Astrocyte (in vitro differentiated cells and primary cell): ENCODE data around the gene SLC4A5. TPM values are rescaled to one million over a fixed set of nuclear protein-coding genes. Genes with fewer than 3 reads are reported as not detected.

Experiments
- DNase-seq: peaks from one replicate; pipeline ENCODE4 v3.0.0-alpha.2; 2010; ENCODE audit warnings: low read depth
- FAIRE-seq: peaks from 2 replicates; lab custom pipeline; 2011; peaks lifted over from hg19 to GRCh38; lab: Jason Lieb, UNC
- H2AFZ ChIP-seq: 2 replicates; pipeline ENCODE4 v1.6.0; 2012; ENCODE audit warnings: low read depth, low read length, inconsistent platforms
- H3K27ac ChIP-seq: 2 replicates; pipeline ENCODE4 v1.5.1; 2011; ENCODE audit warnings: low read depth, low read length, inconsistent platforms
- H3K27me3 ChIP-seq: 2 replicates; pipeline ENCODE4 v1.6.0; 2011; ENCODE audit warnings: low read length, inconsistent platforms; ENCODE audit not compliant: insufficient read depth
- H3K36me3 ChIP-seq: 2 replicates; pipeline ENCODE4 v1.5.1; 2011; ENCODE audit warnings: low read length, inconsistent platforms; ENCODE audit not compliant: insufficient read depth
- H3K4me1 ChIP-seq: 2 replicates; pipeline ENCODE4 v1.5.1; 2011; ENCODE audit warnings: low read length, inconsistent platforms; ENCODE audit not compliant: insufficient read depth
- H3K4me2 ChIP-seq: 2 replicates; pipeline ENCODE4 v1.6.0; 2012; ENCODE audit warnings: low read length, inconsistent platforms
- H3K4me3 ChIP-seq: 2 replicates; pipeline ENCODE4 v1.5.1; 2011; ENCODE audit warnings: low read depth, mild to moderate bottlenecking, low read length, inconsistent platforms; ENCODE audit not compliant: insufficient read depth
- H3K79me2 ChIP-seq: 2 replicates; pipeline ENCODE4 v1.6.0; 2012; ENCODE audit warnings: mild to moderate bottlenecking, low read length, inconsistent platforms; ENCODE audit not compliant: insufficient read depth
- H3K9ac ChIP-seq: 2 replicates; pipeline ENCODE4 v1.6.0; 2012; ENCODE audit warnings: mild to moderate bottlenecking, low read length, inconsistent platforms
- H3K9me3 ChIP-seq: 2 replicates; pipeline ENCODE4 v1.5.1; 2012; ENCODE audit warnings: low read depth, mild to moderate bottlenecking, low read length, inconsistent platforms; ENCODE audit not compliant: insufficient read depth
- H4K20me1 ChIP-seq: 2 replicates; pipeline ENCODE4 v1.6.0; 2012; ENCODE audit warnings: low read length, inconsistent platforms; ENCODE audit not compliant: insufficient read depth
- H3K27ac Mint-ChIP-seq: one replicate; pipeline ENCODE4 v1.8.0; 2021; ENCODE audit warnings: mild to moderate bottlenecking, mixed read lengths; ENCODE audit not compliant: unreplicated experiment
- H3K27me3 Mint-ChIP-seq: one replicate; pipeline ENCODE4 v1.8.0; 2021; ENCODE audit warnings: low read depth, mixed read lengths; ENCODE audit not compliant: unreplicated experiment
- H3K36me3 Mint-ChIP-seq: one replicate; pipeline ENCODE4 v1.8.0; 2021; ENCODE audit warnings: low read depth, mixed read lengths; ENCODE audit not compliant: unreplicated experiment
- H3K4me1 Mint-ChIP-seq: one replicate; pipeline ENCODE4 v1.8.0; 2021; ENCODE audit warnings: low read depth, mixed read lengths; ENCODE audit not compliant: unreplicated experiment
- H3K4me3 Mint-ChIP-seq: one replicate; pipeline ENCODE4 v1.8.0; 2021; ENCODE audit warnings: mild to moderate bottlenecking, moderate library complexity, mixed read lengths; ENCODE audit not compliant: unreplicated experiment
- H3K9me3 Mint-ChIP-seq: one replicate; pipeline ENCODE4 v1.8.0; 2021; ENCODE audit warnings: mild to moderate bottlenecking, mixed read lengths; ENCODE audit not compliant: unreplicated experiment
- EZH2 ChIP-seq: IDR thresholded peaks from 2 replicates; pipeline ENCODE4 v1.6.1; 2012; ENCODE audit warnings: mild to moderate bottlenecking, low read length, inconsistent platforms; ENCODE audit not compliant: insufficient read depth
- total RNA-seq: library from RNA; stranded (reverse); gene quantifications from 2 replicates; pipeline ENCODE4 v1.2.1, GENCODE V29; 2021
- TF ChIP-seq, protein P1 (sequence below): IDR thresholded peaks from 2 replicates; pipeline ENCODE4 v1.5.1; 2011; ENCODE audit warnings: low read depth, mild to moderate bottlenecking, inconsistent platforms, low read length, moderate library complexity; ENCODE audit not compliant: insufficient read depth

SLC4A5 gene
- total RNA-seq, 1 donor from 2014 or later = 0.41 TPM

DNA sequence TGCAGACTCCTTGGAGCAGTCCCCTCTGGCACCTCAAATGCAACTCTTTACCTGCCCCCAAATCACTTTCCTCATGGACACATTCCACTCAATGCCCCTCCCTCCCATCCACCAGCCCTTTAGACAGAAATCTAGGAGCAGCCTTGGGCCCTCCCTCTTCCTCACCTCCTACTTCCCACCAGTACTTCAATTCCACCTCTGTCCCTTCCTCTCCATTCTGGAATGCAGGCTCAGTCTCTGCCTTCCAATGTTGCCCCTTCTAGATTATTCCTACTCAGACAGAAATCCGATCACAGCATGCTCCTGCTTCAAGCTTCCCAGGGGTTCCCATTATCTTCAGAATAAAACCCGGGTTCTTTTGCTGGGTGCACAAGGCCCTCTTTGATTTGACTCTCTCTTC, 82.7 kb downstream of the SLC4A5 start:
- no peak overlapping the region for H3K9ac ChIP-seq
- no peak overlapping the region for H3K27ac ChIP-seq
- Mint-ChIP-seq H3K36me3 (peaks cover 8% of the 10 kb centered on the region), H3K4me3 (no peak overlapping the region), H3K9me3 (no peaks in the 10 kb centered on the region), H3K27me3 (peaks cover 30% of the 10 kb centered on the region), H3K27ac (no peak overlapping the region), H3K4me1 (peaks cover 4% of the 10 kb centered on the region)
- no peaks in the 10 kb centered on the region for H3K27me3 ChIP-seq
- H3K36me3 ChIP-seq = no peaks in the 10 kb centered on the region
- H3K4me2 ChIP-seq = no peak overlapping the region
- TF ChIP-seq, protein P1, sequence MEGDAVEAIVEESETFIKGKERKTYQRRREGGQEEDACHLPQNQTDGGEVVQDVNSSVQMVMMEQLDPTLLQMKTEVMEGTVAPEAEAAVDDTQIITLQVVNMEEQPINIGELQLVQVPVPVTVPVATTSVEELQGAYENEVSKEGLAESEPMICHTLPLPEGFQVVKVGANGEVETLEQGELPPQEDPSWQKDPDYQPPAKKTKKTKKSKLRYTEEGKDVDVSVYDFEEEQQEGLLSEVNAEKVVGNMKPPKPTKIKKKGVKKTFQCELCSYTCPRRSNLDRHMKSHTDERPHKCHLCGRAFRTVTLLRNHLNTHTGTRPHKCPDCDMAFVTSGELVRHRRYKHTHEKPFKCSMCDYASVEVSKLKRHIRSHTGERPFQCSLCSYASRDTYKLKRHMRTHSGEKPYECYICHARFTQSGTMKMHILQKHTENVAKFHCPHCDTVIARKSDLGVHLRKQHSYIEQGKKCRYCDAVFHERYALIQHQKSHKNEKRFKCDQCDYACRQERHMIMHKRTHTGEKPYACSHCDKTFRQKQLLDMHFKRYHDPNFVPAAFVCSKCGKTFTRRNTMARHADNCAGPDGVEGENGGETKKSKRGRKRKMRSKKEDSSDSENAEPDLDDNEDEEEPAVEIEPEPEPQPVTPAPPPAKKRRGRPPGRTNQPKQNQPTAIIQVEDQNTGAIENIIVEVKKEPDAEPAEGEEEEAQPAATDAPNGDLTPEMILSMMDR = no peak
- TF ChIP-seq EZH2 = no peak
- no peaks in the 10 kb centered on the region for H4K20me1 ChIP-seq
- FAIRE-seq (no peak), DNase-seq (no peak)
- no peaks in the 10 kb centered on the region for H3K79me2 ChIP-seq
- H3K4me3 ChIP-seq = no peak overlapping the region
- no peaks in the 10 kb centered on the region for H3K9me3 ChIP-seq
- H2AFZ ChIP-seq = no peak overlapping the region
- no peaks in the 10 kb centered on the region for H3K4me1 ChIP-seq

DNA sequence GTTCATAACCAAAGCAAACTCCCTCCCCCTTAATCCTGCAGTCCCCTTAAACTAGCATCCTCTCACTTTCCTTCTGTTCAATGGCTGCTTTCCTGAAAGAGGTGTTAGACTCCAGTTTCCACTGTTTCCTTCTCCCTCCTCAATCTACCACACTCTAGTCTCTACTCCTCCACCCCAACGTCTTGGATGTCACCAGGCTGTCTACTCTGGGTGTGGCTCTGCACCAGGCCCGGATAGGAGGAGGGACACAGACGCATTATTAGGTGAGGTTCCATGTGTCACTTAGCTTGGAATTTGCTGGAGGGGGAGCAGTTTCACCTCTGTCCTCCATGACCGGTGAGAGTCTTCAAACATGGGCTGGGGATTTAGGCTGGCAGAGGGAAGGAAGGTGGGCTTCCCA, 83.5 kb downstream of the SLC4A5 start:
- H3K79me2 ChIP-seq = no peaks in the 10 kb centered on the region
- H4K20me1 ChIP-seq = no peaks in the 10 kb centered on the region
- H3K36me3 ChIP-seq = no peaks in the 10 kb centered on the region
- no peaks in the 10 kb centered on the region for H3K9me3 ChIP-seq
- H3K27ac ChIP-seq = no peak overlapping the region
- H3K4me1 ChIP-seq = no peaks in the 10 kb centered on the region
- H2AFZ ChIP-seq = no peak overlapping the region
- Mint-ChIP-seq H3K4me3 (no peak overlapping the region), H3K27ac (no peak overlapping the region), H3K36me3 (peaks cover 5% of the 10 kb centered on the region), H3K4me1 (peaks cover 4% of the 10 kb centered on the region), H3K27me3 (peaks cover 23% of the 10 kb centered on the region), H3K9me3 (no peaks in the 10 kb centered on the region)
- no peak for TF ChIP-seq EZH2
- TF ChIP-seq, protein P1 = no peak
- H3K4me2 ChIP-seq = no peak overlapping the region
- H3K9ac ChIP-seq = no peak overlapping the region
- H3K27me3 ChIP-seq = no peaks in the 10 kb centered on the region
- FAIRE-seq (no peak), DNase-seq (no peak)
- no peak overlapping the region for H3K4me3 ChIP-seq

DNA sequence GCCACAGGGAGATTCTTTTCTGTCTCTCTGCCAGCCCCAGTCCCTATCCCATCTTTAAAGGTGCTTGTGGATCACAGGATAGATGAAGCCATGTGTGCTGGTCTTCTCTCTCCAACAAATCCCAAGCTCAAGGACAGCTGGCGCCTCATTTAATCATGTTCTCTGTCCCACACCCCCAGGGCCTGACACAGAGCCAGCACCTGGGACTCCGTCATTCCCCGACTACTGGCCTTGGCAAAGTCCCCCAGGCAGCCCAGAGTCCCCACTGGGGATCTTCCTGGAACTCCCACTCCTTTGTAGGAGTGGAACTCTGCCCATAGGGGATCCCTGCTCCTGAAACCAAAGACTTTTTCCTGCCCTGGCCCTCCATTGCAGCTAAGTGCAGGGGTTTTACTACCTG, 84.0 kb downstream of the SLC4A5 start:
- H3K36me3 Mint-ChIP-seq = peaks cover 5% of the 10 kb centered on the region
- FAIRE-seq = no peak

More for the DNA sequence above, 84.0 kb downstream of the SLC4A5 start:
- no peaks in the 10 kb centered on the region for H3K36me3 ChIP-seq
- H3K4me3 ChIP-seq = no peak overlapping the region
- no peaks in the 10 kb centered on the region for H3K9me3 ChIP-seq
- TF ChIP-seq, protein P1 = no peak
- no peak for TF ChIP-seq EZH2
- H3K79me2 ChIP-seq = no peaks in the 10 kb centered on the region
- H3K27me3 Mint-ChIP-seq = peaks cover 24% of the 10 kb centered on the region
- no peaks in the 10 kb centered on the region for H3K9me3 Mint-ChIP-seq
- no peak overlapping the region for H2AFZ ChIP-seq
- peaks cover 5% of the 10 kb centered on the region for H3K4me1 Mint-ChIP-seq
- no peak overlapping the region for H3K9ac ChIP-seq
- no peaks in the 10 kb centered on the region for H3K4me1 ChIP-seq
- no peaks in the 10 kb centered on the region for H4K20me1 ChIP-seq
- no peak for DNase-seq
- H3K27me3 ChIP-seq = no peaks in the 10 kb centered on the region
- H3K4me3 Mint-ChIP-seq = no peak overlapping the region
- no peak overlapping the region for H3K27ac Mint-ChIP-seq
- H3K27ac ChIP-seq = no peak overlapping the region
- no peak overlapping the region for H3K4me2 ChIP-seq
